AG09309 (cell line): Measurements from ENCODE around the gene MS4A13.

Experiments
- DNase-seq: peaks from one replicate; pipeline ENCODE4 v3.0.0-alpha.2; 2010; ENCODE audit warnings: low read depth
- H3K4me3 ChIP-seq: 2 replicates; pipeline ENCODE4 v1.5.1; 2011; ENCODE audit warnings: mild to moderate bottlenecking, low read depth, low read length, moderate library complexity; ENCODE audit not compliant: control insufficient read depth
- CTCF ChIP-seq: IDR thresholded peaks from 2 replicates; pipeline ENCODE4 v1.5.1; 2011; ENCODE audit warnings: mild to moderate bottlenecking, low read depth, low read length, inconsistent platforms; ENCODE audit not compliant: insufficient read depth, control insufficient read depth; ENCODE audit errors: missing control alignments

Gene MS4A13

GRCh38 chr11:60492488-60493009, 22.6 kb upstream of the MS4A13 start, which contains the start of gene MS4A12:
TSS of gene MS4A12 (plus strand) at chr11:60492778. CDS start at chr11:60497319, 4,541 bp downstream.
- no peak for DNase-seq
- no peak for TF ChIP-seq CTCF
- no peak within 1 kb of the TSS for H3K4me3 ChIP-seq

DNA sequence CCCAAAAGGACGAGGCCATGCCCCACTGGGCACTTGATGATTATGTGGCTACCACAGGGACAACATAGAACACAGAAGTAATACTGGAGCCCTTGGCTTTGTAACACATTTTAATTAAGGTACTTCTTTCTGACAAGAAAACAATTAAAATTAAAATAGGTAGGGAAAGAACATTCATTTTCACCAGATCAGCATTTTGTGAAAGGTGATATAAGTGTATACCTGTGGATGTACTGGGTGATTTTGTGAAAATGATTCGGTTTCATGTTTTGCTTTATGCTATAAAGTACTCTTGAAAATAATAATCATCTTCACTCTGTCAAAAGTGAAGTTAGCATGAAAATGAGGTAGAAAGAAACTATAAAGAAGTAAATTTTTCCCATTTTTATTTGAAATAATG, 21.7 kb upstream of the MS4A13 start:
- TF ChIP-seq CTCF, result no peak
- no peak overlapping the region for H3K4me3 ChIP-seq
- DNase-seq, result no peak

- H3K4me3 ChIP-seq, result no peak overlapping the region
- no peak for DNase-seq
Observed at GRCh38 chr11:60498399-60498798, 16.8 kb upstream of the MS4A13 start.

DNA sequence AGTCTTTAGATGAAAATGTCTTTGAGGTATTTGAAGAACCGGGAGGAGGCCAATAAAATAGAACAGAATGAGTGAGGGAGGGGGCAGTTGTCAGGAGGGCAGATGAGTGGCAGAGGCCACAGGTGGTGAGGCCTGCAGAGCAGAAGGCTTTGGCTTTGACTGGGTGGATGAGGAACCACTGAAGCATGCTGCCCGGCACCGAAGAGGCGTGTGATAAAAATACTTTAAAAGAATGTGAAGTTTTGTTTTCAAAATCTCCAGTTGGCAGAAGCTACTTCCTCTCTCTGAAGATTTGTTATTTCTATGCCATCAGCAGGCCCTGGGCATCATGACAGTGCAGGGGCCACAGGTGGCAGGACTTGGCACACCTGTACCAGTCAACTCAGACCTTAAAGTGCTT, 16.3 kb upstream of the MS4A13 start:
- H3K4me3 ChIP-seq, result no peak overlapping the region
- DNase-seq, result no peak
- no peak for TF ChIP-seq CTCF

More at GRCh38 chr11:60498399-60498798, 16.8 kb upstream of the MS4A13 start:
- no peak for TF ChIP-seq CTCF

- TF ChIP-seq CTCF, result no peak
- no peak overlapping the region for H3K4me3 ChIP-seq
- no peak for DNase-seq
Observed at GRCh38 chr11:60500276-60500910, 14.8 kb upstream of the MS4A13 start.

- H3K4me3 ChIP-seq, result no peak overlapping the region
- no peak for TF ChIP-seq CTCF
- DNase-seq, result no peak
Observed at GRCh38 chr11:60502221-60502775, 12.9 kb upstream of the MS4A13 start.
